Stimulated activated CD4-positive, alpha-beta T cell treated with anti-CD3 and anti-CD28 coated beads, Interleukin-4, amount 100 ng/mL, for 48 hours (primary cell): ENCODE data around the gene BAG5.

Experiments
- DNase-seq, 2 donors: peaks; one replicate each; pipeline ENCODE4 v3.0.0-alpha.2; 2020; ENCODE audit warnings: low read depth in 2 of 2

BAG5 gene

DNA sequence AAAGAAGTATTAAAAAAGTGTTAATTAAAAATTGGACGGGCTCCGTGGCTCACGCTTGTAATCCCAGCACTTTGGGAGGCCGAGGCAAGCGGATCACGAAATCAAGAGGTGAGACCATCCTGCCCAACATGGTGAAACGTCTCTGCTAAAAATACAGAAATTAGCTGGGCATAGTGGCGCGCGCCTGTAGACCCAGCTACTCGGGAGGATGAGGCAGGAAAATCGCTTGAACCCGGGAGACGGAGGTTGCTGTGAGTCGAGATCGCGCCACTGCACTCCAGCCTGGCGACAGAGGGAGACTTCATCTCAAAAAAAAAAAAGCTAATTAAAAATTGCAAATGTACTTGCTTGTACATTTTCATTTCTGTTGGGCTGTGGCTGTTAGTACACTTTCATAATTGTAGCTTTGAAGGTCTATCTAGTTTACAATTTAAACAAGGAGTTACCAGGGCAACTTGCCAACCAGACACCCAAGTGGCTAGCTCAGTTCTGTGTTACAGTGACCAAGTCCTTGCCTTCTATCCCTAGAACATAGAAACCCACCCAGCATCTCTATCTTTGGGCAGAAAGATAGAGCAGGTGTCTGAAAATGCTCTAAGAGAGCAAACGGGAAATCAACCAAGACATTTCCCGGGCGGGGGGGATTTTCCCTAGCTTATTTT is 1.5 kb upstream of the BAG5 start:
- no peak for DNase-seq

DNA sequence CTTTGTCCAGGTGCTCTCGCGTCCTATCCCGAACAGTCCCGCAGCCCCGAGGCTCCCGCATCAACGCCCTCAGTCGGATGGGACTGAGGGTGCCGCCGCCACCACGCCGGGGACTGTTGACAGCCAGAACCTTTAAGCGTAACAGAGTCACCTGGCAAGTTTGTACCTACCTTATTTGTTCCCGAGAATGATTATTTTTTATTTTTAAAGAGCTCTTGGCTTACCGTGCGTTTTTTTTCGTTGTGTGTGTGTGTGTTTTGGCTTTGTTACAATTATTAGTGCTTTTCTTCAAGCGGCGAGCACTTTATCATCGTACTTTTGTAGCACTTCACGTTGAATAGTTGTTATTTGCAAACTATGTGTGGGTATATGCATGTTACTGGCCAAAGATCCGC is 766 bp upstream of the BAG5 start:
- no peak for DNase-seq

DNA sequence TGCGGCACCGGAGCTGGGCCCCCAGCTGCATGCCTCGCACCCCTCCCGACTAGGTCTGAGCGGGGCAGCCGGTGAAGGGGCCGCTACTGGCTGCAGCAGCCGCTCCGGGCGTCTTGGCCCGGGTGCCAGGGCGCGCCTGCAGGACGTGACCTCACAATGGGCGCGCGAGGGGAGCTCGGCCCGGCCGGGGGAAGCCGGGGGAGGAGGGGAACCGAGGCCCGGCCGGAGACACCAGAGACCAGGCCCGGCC is 353 bp downstream of the BAG5 start:
- peak in 1 of 2 donors; percentile 23 for DNase-seq

DNA sequence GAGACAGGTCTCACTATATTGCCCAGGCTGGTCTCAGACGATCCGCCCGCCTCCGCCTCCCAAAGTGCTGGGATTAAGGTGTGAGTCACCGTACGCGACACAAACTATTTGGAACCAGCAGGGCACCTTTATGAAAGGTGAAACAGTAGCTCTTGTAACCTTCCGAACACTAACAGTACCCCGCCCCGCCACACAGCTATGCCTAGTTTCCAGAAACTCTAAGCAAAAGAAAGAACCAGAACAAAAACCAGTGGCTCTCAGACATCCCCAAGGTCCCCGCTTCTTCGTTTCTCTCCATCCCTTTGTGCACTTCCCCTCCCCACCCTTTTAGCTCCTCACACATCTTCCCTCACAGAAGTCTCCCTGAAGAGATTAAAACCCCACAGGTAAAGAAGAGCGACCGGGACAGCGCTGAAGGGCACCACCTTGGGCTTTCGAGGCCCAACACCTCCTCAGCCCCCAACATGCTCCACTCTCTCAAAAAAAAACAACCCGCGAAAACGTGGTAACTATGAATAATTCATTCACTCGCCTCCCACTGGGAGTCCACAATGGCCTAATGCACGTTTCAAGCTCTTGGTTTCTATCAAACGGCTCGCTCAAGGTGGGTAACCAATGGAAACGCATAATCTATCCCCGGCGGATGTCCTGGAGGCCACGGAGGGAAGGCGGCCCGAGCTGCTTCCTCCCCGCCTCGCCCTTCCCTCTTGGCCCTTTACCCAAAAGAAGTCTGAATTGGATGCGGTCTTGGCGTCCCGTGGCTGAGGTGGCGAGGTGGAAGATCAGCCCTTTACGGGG is 877 bp downstream of the BAG5 start:
- peak; percentile 24 to 40 for DNase-seq

DNA sequence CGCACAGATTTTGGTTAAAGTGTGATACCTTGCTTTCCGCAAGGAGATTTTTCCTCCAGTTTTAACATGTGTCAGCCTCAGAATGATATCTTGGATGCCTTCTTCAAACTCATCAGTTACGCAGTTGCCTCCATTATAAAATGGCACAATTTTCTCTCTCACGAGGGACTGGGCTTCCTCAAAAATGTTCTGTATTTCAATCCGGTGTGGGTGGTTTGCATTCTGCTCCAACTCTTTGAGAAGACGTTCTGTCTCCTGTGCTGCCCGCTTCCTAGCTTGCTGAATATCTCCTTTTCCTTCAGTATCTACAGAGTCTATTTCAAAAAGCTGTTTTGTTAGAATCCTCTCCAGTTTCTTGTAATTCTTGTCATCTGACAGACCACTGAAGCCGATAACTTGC is 1.8 kb downstream of the BAG5 start:
- no peak for DNase-seq

DNA sequence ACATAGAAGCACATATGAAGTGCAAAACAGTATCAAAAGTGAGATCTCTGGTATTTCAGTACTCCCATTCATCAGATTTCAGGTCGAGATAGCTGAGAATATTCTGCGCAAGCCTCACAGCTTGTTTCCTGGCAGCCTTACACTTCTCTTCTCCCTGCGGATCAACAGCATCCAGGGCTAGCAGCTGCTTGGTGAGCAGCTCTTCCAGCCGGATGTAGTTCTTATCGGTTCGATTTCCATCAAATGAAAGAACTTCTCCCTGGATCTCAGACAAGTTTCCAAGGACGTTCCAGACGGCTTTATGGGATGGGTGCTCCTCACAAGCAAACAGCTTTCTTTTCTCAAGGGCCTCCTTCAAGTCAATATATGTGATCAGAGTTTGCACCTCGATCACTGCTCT is 2.7 kb downstream of the BAG5 start:
- no peak for DNase-seq

DNA sequence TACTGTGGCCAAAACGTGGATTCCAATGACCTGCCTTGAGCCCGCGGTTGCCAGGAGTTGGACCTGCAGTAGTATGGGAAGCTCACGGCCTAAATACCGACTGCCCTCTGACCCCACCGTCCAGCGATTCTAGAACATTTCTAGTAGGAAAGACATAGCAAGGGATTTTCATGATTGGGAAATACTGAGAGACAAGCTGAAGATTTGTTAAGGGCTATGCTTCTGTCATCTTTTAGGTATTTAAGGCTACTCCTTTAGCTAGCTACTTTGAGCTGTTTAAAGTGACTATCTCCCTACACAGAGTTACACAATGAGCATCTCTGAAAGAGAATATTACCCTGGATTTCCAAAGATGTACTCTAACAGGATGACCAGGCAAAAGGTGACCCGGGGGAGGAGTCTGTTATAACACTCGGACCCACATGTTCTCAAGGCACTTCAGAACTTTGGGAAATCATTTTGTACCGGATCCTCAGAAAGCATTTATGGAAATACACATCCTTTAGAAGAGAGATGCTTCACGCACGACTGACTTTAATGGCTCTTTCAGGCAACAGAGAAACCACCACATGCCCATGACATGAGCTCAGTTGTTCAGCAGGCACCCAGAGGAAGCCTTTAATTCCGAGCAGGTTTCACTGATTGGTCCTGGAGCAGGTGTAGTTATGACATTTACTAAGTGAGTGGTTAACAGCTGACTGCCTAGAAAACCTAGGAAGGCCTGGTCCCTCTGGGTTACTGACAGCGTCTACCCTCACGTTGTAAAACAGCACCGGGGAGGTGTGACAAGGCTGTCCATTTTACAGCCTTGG is 4.2 kb downstream of the BAG5 start:
- DNase-seq: no peak

DNA sequence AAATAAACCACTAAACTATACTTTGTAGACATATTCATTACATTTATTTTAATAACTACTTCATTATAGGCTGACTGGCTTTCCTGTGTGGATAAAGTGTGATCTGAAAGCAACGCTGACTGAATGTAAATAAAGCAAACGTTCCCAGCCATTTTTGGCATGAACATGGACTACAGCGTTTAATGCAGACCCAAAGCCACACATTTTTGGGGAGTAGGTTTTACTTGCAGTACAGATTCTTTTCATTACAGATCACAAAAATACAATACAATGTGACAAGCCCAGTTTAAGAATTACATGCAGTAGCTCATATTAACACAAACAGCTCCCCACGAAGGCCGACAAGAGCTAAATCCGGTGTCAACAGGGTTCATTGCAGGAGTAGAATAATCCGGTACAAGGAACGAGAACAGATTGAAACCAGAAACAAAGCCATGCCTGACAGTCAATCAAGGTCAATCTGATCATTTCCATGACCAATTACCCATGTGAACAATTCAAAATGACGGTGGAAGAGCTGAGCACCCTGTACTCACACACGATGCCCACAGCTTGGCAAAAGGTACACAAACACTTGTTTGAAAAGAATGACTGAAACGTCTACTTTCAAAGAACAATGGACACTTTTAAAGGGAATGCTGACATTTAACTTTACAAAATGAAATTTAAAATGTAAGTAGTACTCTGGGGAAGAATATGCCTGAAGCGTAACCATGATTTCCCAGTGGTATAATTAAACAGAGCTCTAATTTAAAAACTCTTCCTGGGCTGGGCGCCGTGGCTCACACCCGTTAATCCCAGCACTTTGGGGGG is 5.3 kb downstream of the BAG5 start:
- DNase-seq: no peak

DNA sequence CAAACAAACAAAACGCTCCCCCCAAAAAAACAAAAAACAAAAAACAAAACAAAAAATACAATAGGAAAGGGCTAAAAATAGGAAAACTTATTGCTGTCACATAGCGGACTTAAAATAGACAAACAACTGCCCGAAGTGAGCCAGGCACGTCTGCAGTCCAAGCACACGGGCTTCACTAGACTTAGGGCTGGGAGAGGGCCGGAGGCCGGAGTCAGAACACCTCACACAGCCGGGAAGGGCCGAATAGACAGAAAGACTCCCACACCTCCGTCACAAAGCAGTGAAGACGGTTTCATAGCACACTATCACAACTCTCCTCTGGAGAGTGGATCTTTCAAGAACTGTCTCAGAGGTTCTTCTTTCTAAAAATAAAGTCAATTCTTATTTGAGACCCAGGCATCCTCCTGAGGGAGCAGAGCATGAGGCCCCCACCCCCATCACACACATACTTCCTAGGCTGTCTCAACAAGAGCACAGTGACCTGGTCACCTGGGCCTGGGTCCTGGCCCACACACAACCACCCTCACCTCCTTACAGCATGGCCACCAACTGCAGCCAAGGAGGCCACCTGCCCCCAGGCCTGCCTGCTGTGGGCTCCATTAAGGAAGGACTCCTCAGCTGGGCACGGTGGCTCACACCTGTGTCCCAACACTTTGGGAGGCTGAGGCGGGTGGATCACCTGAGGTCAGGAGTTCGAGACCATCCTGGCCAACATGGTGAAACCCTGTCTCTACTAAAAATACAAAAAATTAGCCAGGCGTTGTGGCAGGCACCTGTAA is 6.7 kb downstream of the BAG5 start:
- no peak for DNase-seq

DNA sequence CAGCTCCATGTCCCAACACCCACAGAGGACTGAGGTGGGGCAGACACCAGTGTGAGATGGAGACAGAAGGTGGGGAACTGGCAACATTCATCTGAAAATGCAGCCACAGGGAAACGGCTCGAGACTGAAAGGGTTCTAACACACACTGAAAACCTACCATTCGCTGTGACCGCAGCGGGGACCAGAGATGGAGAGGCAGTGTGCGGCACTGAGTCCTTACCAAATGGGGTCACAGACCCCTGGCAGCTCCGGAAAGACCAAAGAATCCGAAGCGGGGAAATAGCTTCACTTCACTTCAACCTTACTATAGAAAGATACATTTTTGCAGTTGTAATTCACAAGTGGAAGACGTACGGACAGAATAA is 9.6 kb downstream of the BAG5 start:
- DNase-seq: no peak

DNA sequence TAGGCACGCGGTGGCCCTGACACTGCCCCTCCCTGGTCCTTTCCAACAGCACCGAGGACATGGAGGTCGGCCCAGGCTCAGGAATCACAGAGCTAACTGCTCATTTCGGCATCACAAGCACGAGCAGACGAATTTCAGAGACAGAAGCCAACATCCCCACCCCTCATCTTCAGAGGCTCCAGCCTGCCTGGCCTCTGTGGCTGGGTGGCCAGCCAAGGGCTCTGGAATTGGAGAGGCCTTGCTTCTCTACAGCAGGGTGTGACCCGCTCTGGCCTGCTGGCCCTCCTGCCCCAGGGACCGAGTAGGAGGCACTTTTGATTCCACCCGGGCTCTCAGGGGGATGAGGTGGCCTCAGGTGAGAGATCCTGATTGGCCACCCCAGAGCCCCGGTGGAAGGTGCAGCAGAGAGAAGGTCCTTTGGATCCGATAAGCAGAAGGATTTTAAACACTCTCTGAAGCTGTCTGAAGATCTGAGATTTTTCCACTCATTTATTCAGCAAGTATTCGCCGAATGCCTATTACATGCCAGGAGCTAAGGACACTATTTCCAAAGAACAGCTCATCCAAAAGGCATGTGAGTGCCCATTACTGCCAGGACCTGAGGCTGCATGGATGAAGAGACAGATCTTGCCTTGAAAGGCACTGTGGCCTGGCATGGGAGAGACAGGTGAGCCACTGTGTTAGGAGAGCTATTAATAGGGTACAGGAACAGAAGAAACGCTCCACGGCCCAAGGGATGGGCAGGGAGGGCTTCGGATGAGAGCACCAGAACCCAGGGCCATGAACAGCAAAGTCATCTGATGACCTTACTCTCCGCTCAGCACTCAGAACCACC is 10.2 kb downstream of the BAG5 start:
- DNase-seq: no peak

DNA sequence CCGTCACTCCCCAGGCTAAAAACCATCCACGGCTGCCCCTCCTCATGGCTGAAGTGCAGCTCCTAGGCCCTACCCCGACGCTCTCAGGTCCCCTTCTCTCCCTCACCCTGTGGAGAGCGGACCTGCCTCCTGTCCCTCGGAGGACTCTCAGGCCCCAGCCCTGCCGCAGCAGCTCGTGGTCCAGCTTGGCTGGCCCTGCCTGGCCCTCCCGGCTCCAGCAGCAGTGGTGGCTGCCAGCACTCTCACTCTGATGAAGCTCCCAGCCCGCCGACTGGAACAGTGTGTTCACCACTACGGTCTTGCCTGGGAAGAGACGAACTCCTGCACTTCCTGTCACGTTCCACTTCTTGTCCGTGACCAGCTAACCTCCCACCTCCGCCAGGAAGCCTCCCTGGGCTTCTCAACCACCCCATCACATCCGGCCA is 11.1 kb downstream of the BAG5 start:
- no peak for DNase-seq

DNA sequence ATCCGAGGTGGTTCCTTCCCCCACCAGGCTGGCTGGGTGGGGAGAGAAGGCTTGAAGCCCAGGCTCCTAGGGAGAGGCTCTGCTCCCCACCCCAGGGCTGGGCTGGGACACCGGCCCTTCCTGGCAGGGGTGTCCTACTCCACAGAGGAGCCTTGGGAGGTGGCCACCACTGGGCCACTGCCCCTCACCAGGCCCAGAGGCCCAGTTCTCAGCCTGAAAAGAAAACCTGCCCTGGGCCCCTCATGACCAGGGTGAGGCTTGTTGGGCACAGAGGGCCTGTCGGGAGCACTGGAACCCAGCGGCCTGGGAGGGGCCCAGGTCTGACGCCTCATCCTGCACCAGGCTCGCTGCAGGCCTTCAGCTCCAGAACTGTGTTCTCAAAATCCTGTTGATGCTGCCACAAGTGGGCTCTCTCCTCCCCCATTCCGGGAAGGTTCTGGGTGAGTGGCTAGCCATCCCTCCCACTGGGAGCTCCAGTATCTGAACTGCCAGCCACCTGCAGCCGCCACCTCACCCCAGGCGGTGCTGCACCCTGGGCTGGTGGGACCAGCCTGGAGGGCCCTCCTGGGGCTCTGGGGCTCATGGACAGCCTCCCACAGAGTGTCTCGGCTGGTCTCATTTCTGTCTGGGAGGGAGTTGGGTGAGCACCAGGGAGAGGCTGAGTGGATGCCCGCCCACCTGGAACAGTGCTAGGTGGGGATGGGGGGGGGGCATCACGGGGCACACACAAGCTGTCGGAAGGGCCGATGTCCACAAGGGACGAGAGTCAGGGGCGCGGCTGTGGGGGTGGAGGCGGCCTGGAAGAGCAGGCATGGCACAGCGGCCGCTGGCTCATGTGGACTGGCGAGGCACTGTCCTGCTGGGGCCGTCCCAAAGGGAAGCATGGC is 11.8 kb downstream of the BAG5 start:
- no peak for DNase-seq

DNA sequence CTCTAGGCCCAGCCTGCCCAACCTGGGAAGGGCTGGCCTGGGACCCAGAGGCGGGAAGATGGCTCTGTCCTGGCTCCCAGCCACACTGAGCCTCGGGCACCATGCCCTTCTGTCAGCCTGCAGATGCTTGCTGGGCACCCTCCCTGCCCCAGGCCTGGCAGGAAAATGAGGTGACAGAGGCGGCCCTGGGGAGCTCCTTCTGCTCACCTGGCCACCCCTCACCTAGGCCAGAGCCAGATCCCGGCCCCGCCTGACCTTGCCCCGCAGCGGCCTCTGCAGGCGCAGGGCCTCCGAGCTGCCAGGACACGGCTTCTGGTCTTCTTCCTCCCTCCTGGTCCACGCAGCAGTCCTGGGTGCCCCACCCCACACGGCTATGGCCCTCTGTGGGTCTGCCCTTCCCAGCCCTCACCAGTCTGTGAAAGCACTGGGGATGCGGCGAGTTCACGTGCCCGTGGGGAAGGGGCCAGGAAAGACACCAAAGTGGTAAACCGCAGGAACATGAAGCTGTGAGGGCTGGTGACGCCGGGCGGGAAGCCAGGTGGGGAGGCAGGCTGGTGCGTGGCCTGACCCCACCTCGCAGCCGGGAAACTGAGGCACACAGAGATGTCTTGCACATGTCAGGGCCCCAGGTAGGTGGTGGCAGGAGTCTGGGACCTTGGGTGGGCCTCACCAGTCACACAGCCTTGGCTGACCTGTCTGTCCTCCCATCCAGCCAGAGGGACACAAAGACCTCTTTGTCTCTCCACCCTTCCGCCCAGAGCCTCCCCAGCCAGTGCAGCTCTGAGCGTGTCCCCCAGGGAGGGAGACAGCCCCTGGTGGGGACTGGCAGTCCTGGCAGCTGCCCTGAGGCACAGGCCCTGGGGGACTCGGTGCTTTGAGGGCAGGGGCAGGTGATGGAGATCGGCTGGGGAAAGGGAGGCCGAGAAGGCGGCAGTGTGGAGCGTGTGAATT is 12.8 kb downstream of the BAG5 start:
- DNase-seq: no peak

DNA sequence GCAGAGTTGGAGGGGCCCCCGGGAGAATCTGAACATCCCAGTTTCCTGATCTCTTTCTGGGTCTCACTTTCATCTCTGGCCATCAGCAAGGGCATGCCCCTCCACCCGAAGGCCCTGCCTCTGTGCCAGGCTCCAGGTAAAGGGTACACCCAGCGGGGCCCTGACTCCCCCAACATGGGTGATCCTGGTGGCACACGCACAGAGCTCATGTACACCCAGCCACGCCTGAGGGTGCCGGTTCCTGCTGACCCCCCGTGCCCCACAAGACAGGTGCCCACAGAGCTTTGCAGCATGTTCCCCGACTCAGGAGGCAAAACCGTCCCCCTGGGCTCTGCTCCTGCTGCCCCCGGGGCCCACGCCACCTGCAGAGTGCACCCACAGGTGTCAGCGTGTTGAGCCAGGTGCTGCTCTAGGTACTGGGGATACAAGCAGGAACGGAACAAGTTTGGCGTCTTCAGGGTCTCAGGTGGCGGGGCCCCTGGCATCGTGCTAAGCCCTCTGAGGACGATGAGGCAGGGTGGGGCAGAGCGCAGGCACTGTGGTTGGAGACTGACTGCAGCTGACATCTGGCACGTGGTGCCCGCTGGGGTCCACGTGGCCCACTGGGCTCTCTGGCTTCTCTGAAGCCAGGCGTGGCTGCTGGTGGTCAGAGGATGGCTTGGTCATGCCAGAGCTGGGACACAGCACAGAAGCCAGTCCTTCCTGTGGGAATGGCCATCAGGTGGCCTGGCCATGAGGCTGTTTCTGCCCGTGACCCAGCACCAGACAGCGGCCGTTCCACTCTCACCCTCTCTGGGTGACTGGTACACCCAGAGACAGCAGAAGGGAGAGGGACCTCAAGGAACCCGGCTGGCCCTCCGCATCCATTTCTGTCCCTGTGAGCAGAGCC is 13.8 kb downstream of the BAG5 start:
- no peak for DNase-seq

DNA sequence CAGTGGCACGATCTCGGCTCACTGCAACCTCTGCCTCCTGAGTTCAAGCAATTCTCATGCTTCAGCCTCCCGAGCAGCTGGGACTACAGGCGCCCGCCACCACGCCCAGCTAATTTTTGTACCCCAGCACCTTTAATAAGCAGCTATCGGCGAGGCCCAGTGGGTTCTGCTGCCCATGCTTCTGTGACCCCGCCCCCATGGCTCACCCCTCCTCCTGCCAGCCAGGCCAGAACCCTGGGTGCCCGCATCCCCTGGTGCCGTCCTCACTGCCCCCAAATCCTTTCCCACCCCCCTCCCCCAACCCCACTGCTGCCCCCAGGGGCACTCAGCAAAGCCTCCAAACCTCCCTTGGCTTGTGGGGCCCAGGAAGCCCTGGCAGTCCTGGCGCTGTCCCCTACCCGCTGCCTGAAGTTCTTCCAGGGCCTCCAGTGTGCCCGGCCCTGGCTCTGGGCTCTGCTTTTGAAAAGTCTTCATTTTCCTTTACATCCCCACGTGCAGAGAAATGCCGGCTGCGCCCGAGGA is 14.5 kb downstream of the BAG5 start:
- no peak for DNase-seq

DNA sequence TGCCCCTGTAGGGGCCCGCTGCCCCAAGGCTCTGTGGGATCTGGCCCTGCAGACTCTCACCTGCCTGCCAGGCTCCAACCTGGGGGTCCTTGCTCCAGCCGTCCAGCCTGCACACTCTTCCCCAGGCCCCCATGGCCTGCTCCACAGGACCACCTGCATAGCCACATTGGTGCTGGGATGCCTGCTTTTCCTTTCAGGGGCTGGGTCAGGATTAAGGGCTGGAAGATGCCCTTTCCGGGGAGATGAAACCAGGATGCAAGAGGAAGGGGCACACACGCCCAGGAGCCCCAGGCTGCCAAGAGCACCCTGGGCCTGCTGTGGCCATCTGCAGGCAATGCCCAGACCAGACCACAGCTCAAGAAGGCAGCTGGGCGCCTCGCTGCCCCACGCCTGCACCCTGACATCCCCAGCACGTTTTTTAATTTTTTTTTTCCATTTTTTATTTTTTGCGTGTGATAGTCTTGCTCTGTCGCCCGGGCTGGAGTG is 15.0 kb downstream of the BAG5 start:
- DNase-seq: no peak
